Astrocyte (in vitro differentiated cells and primary cell): ENCODE results near the gene GATB. TPM values are rescaled to one million over a fixed set of nuclear protein-coding genes. Genes with fewer than 3 reads are reported as not detected.

Source experiments
- DNase-seq: peaks from one replicate; pipeline ENCODE4 v3.0.0-alpha.2; 2010; ENCODE audit warnings: low read depth
- FAIRE-seq: peaks from 2 replicates; lab custom pipeline; 2011; peaks lifted over from hg19 to GRCh38; lab: Jason Lieb, UNC
- H2AFZ ChIP-seq: 2 replicates; pipeline ENCODE4 v1.6.0; 2012; ENCODE audit warnings: low read depth, low read length, inconsistent platforms
- H3K27ac ChIP-seq: 2 replicates; pipeline ENCODE4 v1.5.1; 2011; ENCODE audit warnings: low read depth, low read length, inconsistent platforms
- H3K27me3 ChIP-seq: 2 replicates; pipeline ENCODE4 v1.6.0; 2011; ENCODE audit warnings: low read length, inconsistent platforms; ENCODE audit not compliant: insufficient read depth
- H3K36me3 ChIP-seq: 2 replicates; pipeline ENCODE4 v1.5.1; 2011; ENCODE audit warnings: low read length, inconsistent platforms; ENCODE audit not compliant: insufficient read depth
- H3K4me1 ChIP-seq: 2 replicates; pipeline ENCODE4 v1.5.1; 2011; ENCODE audit warnings: low read length, inconsistent platforms; ENCODE audit not compliant: insufficient read depth
- H3K4me2 ChIP-seq: 2 replicates; pipeline ENCODE4 v1.6.0; 2012; ENCODE audit warnings: low read length, inconsistent platforms
- H3K4me3 ChIP-seq: 2 replicates; pipeline ENCODE4 v1.5.1; 2011; ENCODE audit warnings: low read depth, mild to moderate bottlenecking, low read length, inconsistent platforms; ENCODE audit not compliant: insufficient read depth
- H3K79me2 ChIP-seq: 2 replicates; pipeline ENCODE4 v1.6.0; 2012; ENCODE audit warnings: mild to moderate bottlenecking, low read length, inconsistent platforms; ENCODE audit not compliant: insufficient read depth
- H3K9ac ChIP-seq: 2 replicates; pipeline ENCODE4 v1.6.0; 2012; ENCODE audit warnings: mild to moderate bottlenecking, low read length, inconsistent platforms
- H3K9me3 ChIP-seq: 2 replicates; pipeline ENCODE4 v1.5.1; 2012; ENCODE audit warnings: low read depth, mild to moderate bottlenecking, low read length, inconsistent platforms; ENCODE audit not compliant: insufficient read depth
- H4K20me1 ChIP-seq: 2 replicates; pipeline ENCODE4 v1.6.0; 2012; ENCODE audit warnings: low read length, inconsistent platforms; ENCODE audit not compliant: insufficient read depth
- H3K27ac Mint-ChIP-seq: one replicate; pipeline ENCODE4 v1.8.0; 2021; ENCODE audit warnings: mild to moderate bottlenecking, mixed read lengths; ENCODE audit not compliant: unreplicated experiment
- H3K27me3 Mint-ChIP-seq: one replicate; pipeline ENCODE4 v1.8.0; 2021; ENCODE audit warnings: low read depth, mixed read lengths; ENCODE audit not compliant: unreplicated experiment
- H3K36me3 Mint-ChIP-seq: one replicate; pipeline ENCODE4 v1.8.0; 2021; ENCODE audit warnings: low read depth, mixed read lengths; ENCODE audit not compliant: unreplicated experiment
- H3K4me1 Mint-ChIP-seq: one replicate; pipeline ENCODE4 v1.8.0; 2021; ENCODE audit warnings: low read depth, mixed read lengths; ENCODE audit not compliant: unreplicated experiment
- H3K4me3 Mint-ChIP-seq: one replicate; pipeline ENCODE4 v1.8.0; 2021; ENCODE audit warnings: mild to moderate bottlenecking, moderate library complexity, mixed read lengths; ENCODE audit not compliant: unreplicated experiment
- H3K9me3 Mint-ChIP-seq: one replicate; pipeline ENCODE4 v1.8.0; 2021; ENCODE audit warnings: mild to moderate bottlenecking, mixed read lengths; ENCODE audit not compliant: unreplicated experiment
- EZH2 ChIP-seq: IDR thresholded peaks from 2 replicates; pipeline ENCODE4 v1.6.1; 2012; ENCODE audit warnings: mild to moderate bottlenecking, low read length, inconsistent platforms; ENCODE audit not compliant: insufficient read depth
- total RNA-seq: library from RNA; stranded (reverse); gene quantifications from 2 replicates; pipeline ENCODE4 v1.2.1, GENCODE V29; 2021
- TF ChIP-seq, protein P1 (sequence below): IDR thresholded peaks from 2 replicates; pipeline ENCODE4 v1.5.1; 2011; ENCODE audit warnings: low read depth, mild to moderate bottlenecking, inconsistent platforms, low read length, moderate library complexity; ENCODE audit not compliant: insufficient read depth

Gene GATB
- total RNA-seq, 1 donor from 2014 or later: 20.8 TPM

DNA sequence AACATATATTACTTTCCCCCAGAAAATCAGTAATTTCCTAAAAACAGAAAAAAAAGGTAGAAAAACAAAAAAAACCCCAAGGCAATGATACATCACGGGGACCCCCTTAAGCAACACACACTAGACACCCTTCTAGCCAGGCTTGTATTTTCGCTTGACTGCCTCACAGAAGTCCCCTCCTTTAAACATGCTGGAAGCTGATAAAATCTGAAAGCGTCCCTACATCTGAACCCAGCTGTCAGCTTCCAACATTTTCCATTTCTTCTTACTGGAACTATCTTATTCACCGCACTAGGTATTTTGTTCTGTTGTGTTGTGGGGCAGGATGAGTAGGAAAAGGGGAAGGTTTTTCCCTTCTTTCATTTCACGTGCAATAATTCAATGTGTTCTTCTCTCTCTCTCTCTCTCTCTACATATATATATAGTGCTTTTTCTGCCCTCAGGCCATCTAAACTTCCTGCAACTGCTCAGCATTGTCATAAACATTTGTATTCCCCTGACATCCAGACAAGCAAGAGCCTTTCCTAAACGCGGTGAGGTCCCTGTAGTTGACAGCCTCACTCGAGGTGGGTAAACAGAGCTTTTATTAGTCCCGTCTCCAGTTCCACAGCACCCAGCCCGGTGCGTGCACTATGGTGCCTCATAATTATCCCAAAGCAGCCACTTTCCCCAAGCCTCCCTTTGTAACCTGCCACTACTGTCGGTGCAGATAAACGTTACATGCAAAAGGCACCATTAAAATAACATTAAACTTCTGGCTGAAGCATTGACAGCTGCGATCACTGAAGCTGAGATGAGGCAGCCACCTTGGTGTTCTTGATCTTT, 82.5 kb downstream of the GATB start:
- H3K4me1 ChIP-seq: peaks cover 14% of the 10 kb centered on the region
- H3K79me2 ChIP-seq: no peaks in the 10 kb centered on the region
- no peak overlapping the region for H3K27ac ChIP-seq
- no peaks in the 10 kb centered on the region for H3K9me3 ChIP-seq
- Mint-ChIP-seq H3K27ac (no peak overlapping the region), H3K36me3 (peaks cover 16% of the 10 kb centered on the region), H3K4me3 (no peak overlapping the region), H3K27me3 (no peaks in the 10 kb centered on the region), H3K9me3 (no peaks in the 10 kb centered on the region), H3K4me1 (peaks cover 27% of the 10 kb centered on the region)
- no peak overlapping the region for H3K4me2 ChIP-seq
- H2AFZ ChIP-seq: no peak overlapping the region
- TF ChIP-seq EZH2: no peak
- TF ChIP-seq, protein P1, sequence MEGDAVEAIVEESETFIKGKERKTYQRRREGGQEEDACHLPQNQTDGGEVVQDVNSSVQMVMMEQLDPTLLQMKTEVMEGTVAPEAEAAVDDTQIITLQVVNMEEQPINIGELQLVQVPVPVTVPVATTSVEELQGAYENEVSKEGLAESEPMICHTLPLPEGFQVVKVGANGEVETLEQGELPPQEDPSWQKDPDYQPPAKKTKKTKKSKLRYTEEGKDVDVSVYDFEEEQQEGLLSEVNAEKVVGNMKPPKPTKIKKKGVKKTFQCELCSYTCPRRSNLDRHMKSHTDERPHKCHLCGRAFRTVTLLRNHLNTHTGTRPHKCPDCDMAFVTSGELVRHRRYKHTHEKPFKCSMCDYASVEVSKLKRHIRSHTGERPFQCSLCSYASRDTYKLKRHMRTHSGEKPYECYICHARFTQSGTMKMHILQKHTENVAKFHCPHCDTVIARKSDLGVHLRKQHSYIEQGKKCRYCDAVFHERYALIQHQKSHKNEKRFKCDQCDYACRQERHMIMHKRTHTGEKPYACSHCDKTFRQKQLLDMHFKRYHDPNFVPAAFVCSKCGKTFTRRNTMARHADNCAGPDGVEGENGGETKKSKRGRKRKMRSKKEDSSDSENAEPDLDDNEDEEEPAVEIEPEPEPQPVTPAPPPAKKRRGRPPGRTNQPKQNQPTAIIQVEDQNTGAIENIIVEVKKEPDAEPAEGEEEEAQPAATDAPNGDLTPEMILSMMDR: no peak
- H3K4me3 ChIP-seq: no peak overlapping the region
- no peaks in the 10 kb centered on the region for H3K27me3 ChIP-seq
- FAIRE-seq: no peak
- H3K9ac ChIP-seq: no peak overlapping the region
- H4K20me1 ChIP-seq: no peaks in the 10 kb centered on the region
- DNase-seq: no peak
- no peaks in the 10 kb centered on the region for H3K36me3 ChIP-seq

DNA sequence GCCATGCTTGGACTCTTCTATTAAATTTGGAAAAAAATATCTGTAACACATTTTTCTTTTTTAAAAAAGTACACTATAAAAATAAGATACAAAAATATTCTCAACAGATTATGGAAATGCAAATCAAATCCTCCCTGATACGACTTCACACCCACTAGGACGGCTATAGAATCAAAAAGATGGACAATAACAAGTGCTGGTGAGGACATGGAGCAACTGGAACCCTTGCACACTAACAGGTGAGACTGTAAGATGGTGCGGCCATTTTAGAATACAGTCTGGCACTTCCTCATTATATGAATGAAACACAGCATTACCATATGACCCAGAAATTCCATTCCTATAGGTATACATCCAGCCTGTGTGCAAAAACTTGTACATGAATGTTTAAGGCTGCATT, 83.6 kb downstream of the GATB start:
- Histone ChIP-seq H3K79me2 (no peaks in the 10 kb centered on the region), H3K4me3 (no peak overlapping the region), H3K9ac (no peak overlapping the region), H3K9me3 (no peaks in the 10 kb centered on the region), H4K20me1 (no peaks in the 10 kb centered on the region), H3K27ac (no peak overlapping the region), H2AFZ (no peak overlapping the region), H3K36me3 (no peaks in the 10 kb centered on the region), H3K27me3 (no peaks in the 10 kb centered on the region), H3K4me1 (peaks cover 14% of the 10 kb centered on the region), H3K4me2 (no peak overlapping the region)
- Mint-ChIP-seq H3K27ac (peak overlapping the region; percentile 87), H3K4me3 (no peak overlapping the region), H3K4me1 (peaks cover 28% of the 10 kb centered on the region), H3K9me3 (no peaks in the 10 kb centered on the region), H3K36me3 (peaks cover 8% of the 10 kb centered on the region), H3K27me3 (no peaks in the 10 kb centered on the region)
- FAIRE-seq (no peak), DNase-seq (no peak)
- TF ChIP-seq, protein P1: no peak
- no peak for TF ChIP-seq EZH2

DNA sequence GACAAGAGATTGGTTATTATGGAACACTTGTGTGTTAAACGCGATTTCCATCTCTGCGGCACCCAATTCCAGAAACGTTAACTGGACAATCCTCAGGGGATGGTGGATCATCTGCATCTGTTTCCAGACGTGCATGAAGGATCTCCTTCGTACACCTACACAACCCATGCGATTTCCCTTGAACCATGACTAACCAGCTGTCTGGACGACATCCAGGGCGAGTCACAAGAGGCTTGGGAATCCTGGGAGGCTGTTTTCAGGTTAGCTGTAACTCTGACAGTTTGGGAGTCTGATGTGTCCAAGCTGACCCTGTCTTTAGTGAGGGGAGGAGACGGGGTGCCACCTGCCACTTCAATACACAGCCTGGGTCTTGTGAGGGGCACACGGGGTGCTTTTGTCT, 84.5 kb downstream of the GATB start:
- TF ChIP-seq, protein P1: no peak
- no peak for TF ChIP-seq EZH2
- Mint-ChIP-seq H3K27ac (peak overlapping the region; percentile 87), H3K4me1 (peaks cover 33% of the 10 kb centered on the region), H3K9me3 (no peaks in the 10 kb centered on the region), H3K36me3 (peaks cover 4% of the 10 kb centered on the region), H3K4me3 (no peak overlapping the region), H3K27me3 (no peaks in the 10 kb centered on the region)
- Histone ChIP-seq H3K9me3 (no peaks in the 10 kb centered on the region), H3K4me1 (peaks cover 14% of the 10 kb centered on the region), H2AFZ (no peak overlapping the region), H3K27ac (no peak overlapping the region), H4K20me1 (no peaks in the 10 kb centered on the region), H3K4me2 (peak overlapping the region; percentile 49), H3K79me2 (no peaks in the 10 kb centered on the region), H3K27me3 (no peaks in the 10 kb centered on the region), H3K9ac (no peak overlapping the region), H3K36me3 (no peaks in the 10 kb centered on the region), H3K4me3 (no peak overlapping the region)
- peak; percentile 87 for FAIRE-seq
- peak; percentile 83 for DNase-seq
